HG02938 (cell line): ENCODE measurements around the gene CFAP92.
"Not testable (repeated sequence)": the region's sequence is repeated elsewhere in the genome, so short reads cannot be mapped to it uniquely, and the experiment has no call there.

ENCODE experiments used
- ATAC-seq: cut with Tn5 transposase; IDR thresholded peaks from one replicate; pipeline ENCODE4 v1.9.1; 2021; ENCODE audit warnings: mild to moderate bottlenecking, moderate library complexity; ENCODE audit not compliant: unreplicated experiment

The CFAP92 gene

GRCh38 chr3:128942161-128942952 lies 51.5 kb downstream of the CFAP92 start:
- no peak for ATAC-seq

GRCh38 chr3:128940252-128940651 lies 53.6 kb downstream of the CFAP92 start:
- ATAC-seq, result no peak

GRCh38 chr3:128936341-128936740 lies 57.5 kb downstream of the CFAP92 start:
- no peak for ATAC-seq

GRCh38 chr3:128935922-128936321 lies 58.0 kb downstream of the CFAP92 start:
- no peak for ATAC-seq

- no peak for ATAC-seq
Measured at GRCh38 chr3:128933922-128934253, 60.0 kb downstream of the CFAP92 start.

- no peak for ATAC-seq
Measured at GRCh38 chr3:128933213-128933921, 60.5 kb downstream of the CFAP92 start.

DNA sequence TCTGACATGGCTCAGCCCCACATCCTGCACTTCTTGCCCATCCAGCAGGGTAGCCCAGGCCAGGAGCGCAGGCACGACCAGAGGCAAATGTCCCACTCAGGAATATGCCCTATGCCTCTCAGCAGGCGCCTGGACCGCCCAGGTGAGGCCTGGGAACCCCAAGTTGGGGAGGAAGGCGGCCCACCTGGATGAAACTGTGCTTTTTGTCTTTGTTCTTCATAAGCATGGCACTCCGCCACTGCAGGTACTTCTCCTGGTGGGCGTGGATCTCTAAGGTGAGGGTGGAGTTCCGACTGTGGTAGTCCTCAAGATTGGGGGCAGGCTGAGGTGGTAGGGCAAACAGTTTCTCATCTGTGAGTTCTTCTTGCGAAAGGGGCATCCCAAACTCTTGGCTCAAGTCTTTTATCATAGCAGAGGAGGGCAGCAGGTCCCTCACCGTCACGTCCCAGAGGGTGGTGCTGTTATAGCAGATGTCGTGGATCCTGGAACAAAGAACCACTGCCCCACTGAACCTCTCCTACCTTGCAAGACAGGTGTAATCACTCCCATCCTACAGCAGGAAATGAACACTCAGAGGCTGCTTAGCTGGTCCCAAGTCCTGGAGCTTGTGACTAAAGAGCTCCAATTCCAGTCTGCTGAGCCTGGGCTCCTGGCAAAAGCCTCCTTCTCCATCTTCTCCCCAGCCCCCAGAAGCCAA lies 61.2 kb downstream of the CFAP92 start:
- ATAC-seq, result no peak

DNA sequence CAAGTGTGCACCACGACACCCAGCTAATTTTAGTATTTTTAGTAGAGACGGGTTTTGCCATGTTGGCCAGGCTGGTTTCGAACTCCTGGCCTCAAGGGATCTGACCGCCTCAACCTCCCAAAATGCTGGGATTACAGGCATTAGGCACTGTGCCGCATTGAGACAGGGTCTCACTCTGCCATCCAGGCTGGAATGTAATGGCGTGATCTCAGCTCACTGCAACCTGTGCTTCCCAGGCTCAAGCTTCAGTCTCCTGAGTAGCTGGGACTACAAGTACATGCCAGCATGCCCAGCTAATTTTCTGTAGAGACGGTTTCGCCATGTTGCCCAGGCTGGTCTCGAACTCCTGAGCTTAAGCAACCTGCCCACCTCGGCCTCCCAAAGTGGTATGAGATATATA lies 62.8 kb downstream of the CFAP92 start:
- no peak for ATAC-seq

DNA sequence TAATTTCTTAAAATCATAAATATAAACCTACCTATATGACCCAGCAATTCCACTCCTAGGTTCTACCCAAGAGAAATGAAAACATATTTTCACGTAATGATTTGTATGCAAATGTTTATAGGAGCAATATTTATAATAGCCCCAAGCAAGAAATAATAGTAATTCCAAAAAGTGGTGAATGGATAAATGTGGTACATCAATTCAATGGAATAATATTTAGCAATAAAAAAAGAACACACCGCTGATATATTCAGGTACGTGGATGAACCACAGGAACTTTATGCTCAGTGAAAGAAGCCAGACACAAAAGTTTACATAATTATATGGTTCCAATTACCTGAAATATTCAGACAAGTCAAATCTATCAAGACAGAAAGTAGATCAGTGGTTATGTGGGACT lies 64.5 kb downstream of the CFAP92 start:
- ATAC-seq, result no peak

GRCh38 chr3:128923986-128924385 lies 69.9 kb downstream of the CFAP92 start:
- ATAC-seq, result not testable (repeated sequence)

DNA sequence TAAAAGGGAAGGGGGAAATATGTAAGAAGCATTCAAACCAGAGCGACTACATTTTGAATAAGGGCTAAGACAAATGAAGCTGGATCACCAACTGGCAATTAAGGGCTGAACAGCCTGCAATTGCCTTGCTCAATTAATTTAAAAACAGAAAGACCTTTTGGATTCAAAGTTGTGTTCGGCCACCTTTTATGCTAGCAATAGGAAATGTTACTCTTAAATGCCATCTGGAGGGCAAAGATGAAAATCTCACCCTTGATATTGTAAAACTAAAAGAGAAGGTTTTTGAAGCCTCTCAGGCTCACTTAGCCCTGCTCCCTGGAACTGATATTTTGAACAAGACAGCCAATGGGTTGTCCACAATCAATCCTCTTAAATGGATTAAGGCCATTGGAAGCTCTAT lies 70.3 kb downstream of the CFAP92 start:
- no peak for ATAC-seq

GRCh38 chr3:128922804-128923459 lies 70.9 kb downstream of the CFAP92 start:
- no peak for ATAC-seq

- no peak for ATAC-seq
Measured at GRCh38 chr3:128919988-128920387, 73.9 kb downstream of the CFAP92 start.

DNA sequence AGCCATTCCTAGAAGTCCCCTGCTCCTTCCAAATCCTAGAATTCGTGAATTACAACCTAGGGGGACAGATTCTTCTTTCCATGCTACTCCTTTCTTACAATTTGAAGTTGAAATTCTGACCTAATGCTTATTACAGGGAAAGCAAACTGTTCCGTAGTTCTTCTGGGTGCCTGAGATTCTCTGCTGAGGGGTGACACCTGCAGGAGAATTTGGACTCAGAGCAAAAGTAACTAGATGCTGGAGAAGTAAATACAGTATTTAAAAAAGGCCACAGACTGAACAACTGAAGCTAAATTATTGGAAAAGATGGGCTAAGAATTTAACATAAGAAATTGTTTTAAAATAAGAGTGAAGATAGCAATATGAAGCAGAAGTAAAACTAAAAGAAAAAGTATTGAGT lies 76.6 kb downstream of the CFAP92 start:
- no peak for ATAC-seq

DNA sequence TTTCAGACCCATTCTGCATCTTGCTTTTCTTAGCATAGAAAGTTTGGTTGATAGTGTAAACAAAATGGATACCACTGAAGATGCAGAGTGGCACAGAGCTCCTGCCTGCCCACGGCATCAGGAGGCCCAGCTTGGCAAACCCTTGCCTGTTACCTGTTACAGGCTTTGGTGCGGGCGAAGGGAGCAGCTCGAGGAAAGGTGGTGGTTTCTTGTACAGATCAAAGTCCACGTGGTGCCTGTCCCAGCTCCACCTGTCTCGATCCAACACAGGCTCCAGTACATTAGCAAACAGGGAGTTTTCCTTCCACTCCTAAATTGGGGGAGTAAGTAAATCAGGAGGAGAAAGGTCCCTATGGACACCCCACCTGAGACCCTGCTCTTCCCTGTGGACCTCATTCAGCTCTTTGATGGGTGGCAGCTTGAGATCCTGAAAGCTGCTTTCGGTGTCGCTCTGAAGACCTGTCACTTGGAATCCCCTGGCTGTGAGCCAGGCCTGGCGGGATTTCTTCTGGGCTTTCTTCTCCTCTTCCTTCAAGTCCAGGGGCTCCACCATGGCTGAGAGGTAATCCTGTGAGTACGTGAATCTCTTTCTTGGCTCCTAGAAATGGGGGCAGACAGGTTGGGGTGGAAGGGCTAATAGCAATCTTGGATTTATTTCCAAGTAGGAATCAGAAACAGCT lies 78.8 kb downstream of the CFAP92 start:
- ATAC-seq, result no peak

DNA sequence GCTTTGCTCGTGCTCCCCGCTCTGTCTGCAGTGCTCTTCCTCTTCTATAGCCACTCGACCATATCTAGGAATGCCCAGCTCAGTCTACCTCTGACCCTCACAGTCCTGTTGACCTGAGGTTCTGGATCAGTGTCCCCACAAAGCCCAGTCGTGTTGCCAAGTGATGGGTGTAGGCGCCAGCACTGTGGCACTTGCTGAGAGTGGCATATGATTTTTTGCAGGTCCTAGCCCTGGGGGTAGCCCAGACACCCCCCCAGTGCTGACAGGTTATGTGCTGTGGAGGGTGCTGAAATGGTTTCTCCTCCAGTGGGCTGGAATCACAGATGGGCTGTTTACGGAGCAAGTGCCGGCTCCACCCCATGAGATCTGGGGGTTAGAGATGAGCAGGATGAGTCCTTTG lies 82.0 kb downstream of the CFAP92 start:
- no peak for ATAC-seq

DNA sequence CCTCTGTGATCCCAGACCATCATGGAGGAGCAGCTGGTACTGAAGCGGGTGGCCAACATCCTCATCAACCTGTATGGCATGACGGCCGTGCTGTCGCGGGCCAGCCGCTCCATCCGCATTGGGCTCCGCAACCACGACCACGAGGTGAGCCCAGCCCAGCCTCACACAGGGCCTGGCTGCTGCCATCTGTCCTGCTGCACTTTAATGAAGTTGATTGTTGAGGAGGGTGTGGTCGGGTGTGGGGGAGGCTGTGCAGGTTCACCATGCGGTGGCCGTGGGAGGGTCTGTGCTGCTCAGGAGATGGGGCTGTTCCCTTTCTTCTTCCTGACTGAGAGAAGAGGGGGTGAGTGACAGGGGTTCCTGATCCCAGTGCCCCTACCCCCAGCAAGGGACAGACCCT lies 83.9 kb downstream of the CFAP92 start:
- no peak for ATAC-seq

GRCh38 chr3:128908951-128909350 lies 84.9 kb downstream of the CFAP92 start:
- ATAC-seq, result no peak

- ATAC-seq, result no peak
Measured at GRCh38 chr3:128907706-128908445, 86.0 kb downstream of the CFAP92 start.
